Skeletal muscle satellite cell (primary cell): ENCODE data around the gene CCHCR1. TPM values are rescaled to one million over a fixed set of nuclear protein-coding genes. Genes with fewer than 3 reads are reported as not detected.
"Not testable (repeated sequence)": the region's sequence is repeated elsewhere in the genome, so short reads cannot be mapped to it uniquely, and the experiment has no call there.

Source experiments
- H3K27me3 ChIP-seq: 2 replicates; pipeline ENCODE4 v1.7.0; 2013; ENCODE audit warnings: low read length; ENCODE audit not compliant: control insufficient read depth, insufficient read depth
- H3K36me3 ChIP-seq: 2 replicates; pipeline ENCODE4 v1.7.0; 2013; ENCODE audit warnings: mild to moderate bottlenecking, control low read depth, low read length; ENCODE audit not compliant: insufficient read depth
- H3K4me1 ChIP-seq: 2 replicates; pipeline ENCODE4 v1.7.0; 2013; ENCODE audit warnings: low read length; ENCODE audit not compliant: control insufficient read depth, insufficient read depth
- H3K4me2 ChIP-seq: 2 replicates; pipeline ENCODE4 v1.7.0; 2013; ENCODE audit warnings: mild to moderate bottlenecking, low read length
- H3K4me3 ChIP-seq: 2 replicates; pipeline ENCODE4 v1.7.0; 2013; ENCODE audit warnings: low read length
- H3K9ac ChIP-seq: 2 replicates; pipeline ENCODE4 v1.7.0; 2013; ENCODE audit warnings: mild to moderate bottlenecking, low read depth, low read length, moderate library complexity
- H3K9me3 ChIP-seq: replicated peaks from 2 replicates; pipeline ENCODE4 v1.7.0; 2013; ENCODE audit warnings: mild to moderate bottlenecking, control low read depth, low read length
- total RNA-seq: library from RNA; depleted of rRNA; stranded (reverse); fragments of >200 nt; gene quantifications from 2 replicates; pipeline ENCODE4 v1.2.3, GENCODE V29; 2012; rRNA removed

The CCHCR1 gene, protein sequence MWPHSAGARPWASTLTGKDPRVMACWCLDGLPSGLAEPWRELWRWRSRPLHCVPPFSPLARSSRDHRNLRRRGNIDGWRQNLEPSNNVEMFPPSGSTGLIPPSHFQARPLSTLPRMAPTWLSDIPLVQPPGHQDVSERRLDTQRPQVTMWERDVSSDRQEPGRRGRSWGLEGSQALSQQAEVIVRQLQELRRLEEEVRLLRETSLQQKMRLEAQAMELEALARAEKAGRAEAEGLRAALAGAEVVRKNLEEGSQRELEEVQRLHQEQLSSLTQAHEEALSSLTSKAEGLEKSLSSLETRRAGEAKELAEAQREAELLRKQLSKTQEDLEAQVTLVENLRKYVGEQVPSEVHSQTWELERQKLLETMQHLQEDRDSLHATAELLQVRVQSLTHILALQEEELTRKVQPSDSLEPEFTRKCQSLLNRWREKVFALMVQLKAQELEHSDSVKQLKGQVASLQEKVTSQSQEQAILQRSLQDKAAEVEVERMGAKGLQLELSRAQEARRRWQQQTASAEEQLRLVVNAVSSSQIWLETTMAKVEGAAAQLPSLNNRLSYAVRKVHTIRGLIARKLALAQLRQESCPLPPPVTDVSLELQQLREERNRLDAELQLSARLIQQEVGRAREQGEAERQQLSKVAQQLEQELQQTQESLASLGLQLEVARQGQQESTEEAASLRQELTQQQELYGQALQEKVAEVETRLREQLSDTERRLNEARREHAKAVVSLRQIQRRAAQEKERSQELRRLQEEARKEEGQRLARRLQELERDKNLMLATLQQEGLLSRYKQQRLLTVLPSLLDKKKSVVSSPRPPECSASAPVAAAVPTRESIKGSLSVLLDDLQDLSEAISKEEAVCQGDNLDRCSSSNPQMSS
- total RNA-seq, result 14.2 and 15.3 TPM in 2 replicates

- H3K9ac ChIP-seq, result peak within 1 kb of the TSS; percentile 87
- H3K36me3 ChIP-seq, result peaks cover 18% of the 10 kb centered on the region
- peak within 1 kb of the TSS; percentile 84 for H3K4me3 ChIP-seq
Observed at GRCh38 chr6:31157513-31158139, at the start of gene CCHCR1. CCHCR1 (minus strand) TSS chr6:31157802; CDS start chr6:31157600, 202 bp downstream.

DNA sequence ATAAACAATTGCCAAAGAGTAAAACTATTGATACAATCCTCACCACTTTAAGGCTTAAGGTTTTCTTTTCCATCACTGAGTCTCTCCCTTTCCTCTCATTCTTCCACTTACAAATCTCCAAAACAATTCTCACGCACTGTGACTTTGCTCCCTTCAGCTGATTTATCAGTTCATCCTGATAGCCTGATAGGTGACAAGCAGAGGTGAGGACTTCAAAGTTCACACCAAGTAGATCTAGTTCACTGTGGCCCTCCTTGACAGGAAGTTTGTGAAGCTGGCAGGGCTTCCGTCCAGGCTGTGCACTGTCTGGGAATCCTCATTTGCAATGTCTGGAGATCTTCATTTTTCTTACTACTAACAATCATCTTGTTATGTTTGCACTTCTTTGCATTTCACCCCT lies 48.0 kb upstream of the CCHCR1 start:
- Histone ChIP-seq H3K4me1 (peaks cover 17% of the 10 kb centered on the region), H3K4me3 (no peak overlapping the region), H3K4me2 (no peak overlapping the region), H3K36me3 (no peaks in the 10 kb centered on the region), H3K9ac (no peak overlapping the region), H3K9me3 (no peaks in the 10 kb centered on the region), H3K27me3 (no peaks in the 10 kb centered on the region)

More at GRCh38 chr6:31157513-31158139, at the start of gene CCHCR1:
- Histone ChIP-seq H3K4me1 (peaks cover 17% of the 10 kb centered on the region), H3K4me2 (peak within 1 kb of the TSS; percentile 93), H3K27me3 (no peaks in the 10 kb centered on the region), H3K9me3 (no peaks in the 10 kb centered on the region)

- no peaks in the 10 kb centered on the region for H3K9me3 ChIP-seq
- H3K4me2 ChIP-seq, result no peak overlapping the region
- H3K27me3 ChIP-seq, result no peaks in the 10 kb centered on the region
- no peak overlapping the region for H3K4me3 ChIP-seq
- peaks cover 17% of the 10 kb centered on the region for H3K4me1 ChIP-seq
- no peak overlapping the region for H3K9ac ChIP-seq
- H3K36me3 ChIP-seq, result no peaks in the 10 kb centered on the region
Observed at GRCh38 chr6:31204751-31205145, 47.1 kb upstream of the CCHCR1 start.

DNA sequence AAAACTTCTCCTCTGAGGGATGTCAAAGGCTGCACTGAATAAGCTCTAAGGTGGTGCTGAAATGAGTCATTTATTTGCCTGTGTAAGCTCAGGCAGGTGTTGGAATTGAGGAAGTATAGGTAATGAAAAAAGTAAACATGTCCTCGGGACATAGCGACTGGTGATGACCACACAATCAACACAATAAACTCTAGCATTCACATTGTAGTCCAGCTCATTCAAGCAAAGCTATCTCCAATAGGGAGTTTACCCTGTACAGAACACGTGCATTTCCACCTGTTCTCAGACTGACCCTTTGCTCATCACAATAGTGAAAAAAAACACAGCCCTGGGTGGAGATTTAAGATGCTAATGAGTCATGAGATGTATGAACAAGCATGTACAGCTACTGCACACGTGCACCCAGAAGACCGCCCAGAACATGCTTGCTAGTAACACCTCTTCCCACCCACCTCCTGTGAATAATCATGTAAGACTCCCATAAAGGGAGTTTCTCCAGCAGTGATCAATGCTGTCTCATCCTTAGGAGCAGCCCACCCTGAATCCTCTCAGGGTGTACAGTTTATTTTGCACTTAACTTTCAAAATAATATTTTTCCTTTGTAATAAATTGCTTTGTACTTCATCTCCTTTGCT lies 45.9 kb upstream of the CCHCR1 start:
- H3K4me2 ChIP-seq, result peak overlapping the region; percentile 83
- no peaks in the 10 kb centered on the region for H3K36me3 ChIP-seq
- H3K27me3 ChIP-seq, result no peaks in the 10 kb centered on the region
- peak overlapping the region; percentile 66 for H3K9ac ChIP-seq
- peaks cover 17% of the 10 kb centered on the region for H3K4me1 ChIP-seq
- H3K4me3 ChIP-seq, result peak overlapping the region; percentile 72
- H3K9me3 ChIP-seq, result no peaks in the 10 kb centered on the region

DNA sequence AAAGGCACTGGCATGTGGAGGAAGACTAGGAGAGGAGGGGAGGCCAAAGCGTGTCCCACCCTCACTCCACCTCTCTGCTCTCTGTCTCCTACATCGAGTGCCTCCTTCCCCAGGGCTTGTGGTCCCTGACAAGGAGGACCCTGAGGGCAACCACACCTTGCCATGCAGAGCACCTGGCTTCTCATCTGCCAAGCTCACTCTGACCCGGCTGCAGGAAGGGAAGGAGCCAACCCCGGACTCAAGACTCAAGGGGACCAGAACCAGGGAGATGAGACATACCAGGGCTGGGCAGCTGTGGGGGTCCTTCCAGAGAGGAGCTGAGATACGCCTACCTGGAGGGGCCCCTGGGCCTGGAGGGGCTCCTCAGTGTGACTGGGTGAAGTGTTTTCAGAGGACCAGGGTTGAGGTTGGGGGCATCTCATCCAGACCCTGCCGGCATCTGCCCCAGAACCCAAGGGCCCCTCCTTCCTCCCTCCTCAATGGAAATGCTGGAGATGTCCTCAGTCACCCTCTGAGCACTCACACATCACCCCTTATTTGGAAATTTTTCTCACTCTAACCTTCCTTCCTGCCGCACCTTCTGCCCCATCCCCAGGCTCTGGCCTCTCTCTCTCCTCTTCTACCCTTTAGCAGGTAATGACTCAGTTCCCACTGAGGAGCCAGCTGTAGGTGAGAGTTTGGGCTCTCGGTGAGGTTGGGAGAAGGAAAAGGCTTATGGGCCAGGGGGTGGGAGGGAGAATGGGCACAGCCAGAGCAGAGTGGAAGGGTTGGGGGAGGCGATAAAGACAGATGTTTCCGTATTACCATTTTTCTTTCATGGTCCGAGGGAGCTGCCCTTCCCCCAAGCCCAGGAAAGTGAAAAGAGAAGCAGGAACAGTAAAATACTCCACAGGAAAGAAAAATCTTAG lies 44.9 kb upstream of the CCHCR1 start:
- Histone ChIP-seq H3K9me3 (no peaks in the 10 kb centered on the region), H3K4me2 (no peak overlapping the region), H3K9ac (no peak overlapping the region), H3K4me3 (no peak overlapping the region), H3K27me3 (no peaks in the 10 kb centered on the region), H3K4me1 (peaks cover 20% of the 10 kb centered on the region), H3K36me3 (no peaks in the 10 kb centered on the region)

- H3K36me3 ChIP-seq, H3K9ac ChIP-seq, H3K27me3 ChIP-seq, H3K9me3 ChIP-seq, H3K4me3 ChIP-seq, H3K4me2 ChIP-seq: not testable (repeated sequence)
- peaks cover 17% of the 10 kb centered on the region for H3K4me1 ChIP-seq
Observed at GRCh38 chr6:31199105-31199452, 41.5 kb upstream of the CCHCR1 start.

DNA sequence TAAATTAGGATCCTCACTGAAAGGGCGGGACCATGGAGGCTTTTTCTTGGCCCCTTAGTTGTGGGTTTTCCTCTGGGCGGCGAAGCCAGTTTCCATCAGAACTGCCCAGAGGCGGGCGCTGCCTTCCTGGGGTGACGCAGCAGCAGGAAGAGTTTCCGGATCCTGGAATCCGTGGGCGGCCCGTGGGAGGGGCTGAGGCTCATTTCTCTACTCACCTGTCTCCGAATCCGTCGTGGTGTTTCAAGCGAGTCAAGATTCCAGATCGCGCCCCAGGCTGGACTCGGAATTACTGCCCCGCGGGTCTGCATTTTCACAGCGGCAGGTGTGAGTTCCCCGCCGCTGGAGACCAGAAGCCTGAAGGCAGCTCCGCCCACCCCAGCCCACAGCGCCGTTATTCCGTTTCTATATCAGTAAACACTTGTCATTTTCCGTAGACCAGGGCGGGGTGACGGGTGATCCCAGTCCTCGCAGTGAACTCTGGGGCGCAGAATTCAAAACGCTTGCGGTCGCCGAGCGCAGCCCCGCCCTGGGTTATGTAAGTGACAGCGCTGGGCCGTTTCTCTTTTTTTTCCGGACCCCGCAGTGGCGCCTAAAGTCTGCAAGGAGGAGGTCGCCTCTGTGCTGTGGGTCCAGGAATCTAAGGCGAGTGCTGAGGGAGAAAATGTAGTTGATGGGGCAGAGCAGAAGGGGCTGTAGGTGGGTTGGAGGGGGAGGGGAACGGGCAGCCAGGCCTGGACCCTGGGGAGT lies 40.1 kb upstream of the CCHCR1 start:
- Histone ChIP-seq H3K9me3 (no peaks in the 10 kb centered on the region), H3K9ac (peak overlapping the region; percentile 86), H3K4me3 (peak overlapping the region; percentile 91), H3K4me2 (peak overlapping the region; percentile 83), H3K4me1 (peaks cover 6% of the 10 kb centered on the region), H3K36me3 (no peaks in the 10 kb centered on the region), H3K27me3 (no peaks in the 10 kb centered on the region)

DNA sequence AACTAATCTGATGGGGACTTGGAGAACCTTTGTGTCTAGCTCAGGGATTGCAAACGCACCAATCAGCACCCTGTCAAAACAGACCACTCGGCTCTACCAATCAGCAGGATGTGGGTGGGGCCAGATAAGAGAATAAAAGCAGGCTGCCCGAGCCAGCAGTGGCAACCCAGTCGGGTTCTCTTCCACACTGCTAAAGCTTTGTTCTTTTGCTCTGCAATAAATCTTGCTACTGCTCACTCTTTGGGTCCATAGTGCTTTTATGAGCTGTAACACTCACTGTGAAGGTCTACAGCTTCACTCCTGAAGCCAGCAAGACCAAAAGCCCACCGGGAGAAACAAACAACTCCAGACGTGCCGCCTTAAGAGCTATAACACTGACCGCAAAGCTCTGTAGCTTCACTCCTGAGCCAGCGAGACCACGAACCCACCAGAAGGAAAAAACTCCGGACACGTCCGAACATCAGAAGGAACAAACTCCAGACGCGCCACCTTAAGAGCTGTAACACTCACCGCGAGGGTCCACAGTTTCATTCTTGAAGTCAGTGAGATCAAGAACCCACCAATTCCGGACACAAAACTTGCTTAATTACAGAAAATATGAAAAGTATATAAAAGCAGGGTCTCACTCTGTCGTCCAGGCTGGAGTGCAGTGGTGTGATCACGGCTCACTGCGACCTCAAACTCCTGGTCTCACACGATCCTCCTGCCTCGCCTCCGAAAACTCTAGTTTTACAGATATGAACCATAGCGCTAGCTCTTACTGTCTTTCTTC lies 38.8 kb upstream of the CCHCR1 start:
- not testable (repeated sequence) for H3K27me3 ChIP-seq, H3K9me3 ChIP-seq, H3K36me3 ChIP-seq, H3K4me1 ChIP-seq, H3K9ac ChIP-seq
- peak overlapping the region; percentile 91 for H3K4me3 ChIP-seq
- peak overlapping the region; percentile 83 for H3K4me2 ChIP-seq

DNA sequence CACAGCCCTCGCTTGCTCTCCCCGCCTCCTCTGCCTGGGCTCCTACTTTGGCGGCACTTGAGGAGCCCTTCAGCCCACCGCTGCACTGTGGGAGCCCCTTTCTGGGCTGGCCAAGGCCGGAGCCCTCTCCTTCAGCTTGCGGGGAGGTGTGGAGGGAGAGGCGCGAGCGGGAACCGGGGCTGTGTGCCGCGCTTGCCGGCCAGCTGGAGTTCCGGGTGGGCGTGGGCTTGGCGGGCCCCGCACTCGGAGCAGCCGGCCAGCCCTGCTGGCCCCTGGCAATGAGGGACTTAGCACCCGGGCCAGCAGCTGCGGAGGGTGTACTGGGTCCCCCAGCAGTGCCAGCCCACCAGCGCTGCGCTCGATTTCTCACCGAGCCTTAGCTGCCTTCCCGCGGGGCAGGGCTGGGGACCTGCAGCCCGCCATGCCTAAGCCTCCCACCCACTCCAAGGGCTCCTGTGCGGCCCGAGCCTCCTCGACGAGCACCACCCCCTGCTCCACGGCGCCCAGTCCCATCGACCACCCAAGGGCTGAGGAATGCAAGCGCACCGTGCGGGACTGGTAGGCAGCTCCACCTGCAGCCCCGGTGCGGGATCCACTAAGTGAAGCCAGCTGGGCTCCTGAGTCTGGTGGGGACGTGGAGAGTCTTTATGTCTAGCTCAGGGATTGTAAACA lies 37.8 kb upstream of the CCHCR1 start:
- not testable (repeated sequence) for H3K9me3 ChIP-seq, H3K4me1 ChIP-seq, H3K4me2 ChIP-seq, H3K4me3 ChIP-seq, H3K9ac ChIP-seq, H3K36me3 ChIP-seq, H3K27me3 ChIP-seq
